Left lung (tissue), 10 donors: Measurements from ENCODE around the gene PAM16. TPM values are rescaled to one million over a fixed set of nuclear protein-coding genes. Genes with fewer than 3 reads are reported as not detected.

ENCODE experiments used
- ATAC-seq: fragments of 200-7000 bp; cut with Tn5 transposase; one replicate; pipeline ENCODE4 v1.9.1; 2020; ENCODE audit warnings: moderate library complexity
- DNase-seq, 4 donors: peaks; one replicate each; pipeline ENCODE4 v3.0.0-alpha.2; 2013 to 2020
- H3K27ac ChIP-seq, 2 donors: fragments of 200-600 bp; sonication (generic) in 1 of 2; one replicate each; pipeline versions ENCODE4 v1.5.0 to v1.8.0; 2020 to 2021
- H3K27me3 ChIP-seq, 2 donors: fragments of 200-600 bp; sonication (generic) in 1 of 2; one replicate each; pipeline versions ENCODE4 v1.5.0 to v1.8.0; 2020 to 2021
- H3K36me3 ChIP-seq, 2 donors: fragments of 200-600 bp; sonication (generic) in 1 of 2; one replicate each; pipeline versions ENCODE4 v1.5.0 to v1.8.0; 2020 to 2021
- H3K4me1 ChIP-seq, 2 donors: fragments of 200-600 bp; one replicate each; pipeline ENCODE4 v1.8.0; 2021
- H3K4me3 ChIP-seq, 2 donors: fragments of 200-600 bp; sonication (generic) in 1 of 2; one replicate each; pipeline versions ENCODE4 v1.5.0 to v1.8.0; 2020 to 2021; ENCODE audit warnings: mild to moderate bottlenecking in 1 of 2
- H3K9me3 ChIP-seq, 2 donors: fragments of 200-600 bp; sonication (generic) in 1 of 2; one replicate each; pipeline versions ENCODE4 v1.5.0 to v1.8.0; 2020 to 2021
- CTCF ChIP-seq, 2 donors: fragments of 200-600 bp; sonication (generic) in 1 of 2; IDR thresholded peaks; one replicate each; pipeline versions ENCODE4 v1.5.0 to v1.8.0; 2021; ENCODE audit warnings: antibody characterized with exemption in 2 of 2
- intact Hi-C, 2 donors: fragments of 100-400 bp; cut with DNase I; formaldehyde crosslinking; loops; one replicate each; pipeline versions ENCODE4 v1.11.2 to v1.14.2; 2022
- polyA plus RNA-seq, 6 donors: library from polyadenylated mRNA; unstranded; fragments of 120-200 nt; gene quantifications; one replicate each; pipeline ENCODE4 v1.2.1, GENCODE V29; 2013; ENCODE audit not compliant: insufficient read length in 6 of 6
- total RNA-seq, 2 donors: library from RNA; stranded (reverse); fragmentation: NEBNext Ultra II Directional; extraction: Animal tissue kit (Norgen Biotek cat#: 25700); gene quantifications; one replicate each; pipeline ENCODE4 v1.2.1, GENCODE V29; 2021
- donor health status: DM: no; HTN: yes; CAD: no.
- donor health status: DM: no; HTN: no; CAD: no.

The PAM16 gene
- total and polyA plus RNA-seq, 8 donors = 19.1 to 44.6 (median 29.8) TPM

GRCh38 chr16:4333308-4333638, 17.8 kb downstream of the PAM16 start:
- H3K27me3 ChIP-seq = peaks cover 0 to 4% of the 10 kb centered on the region in 2 donors
- no peak for TF ChIP-seq CTCF (IDR thresholded peaks at IDR 0.05)
- no peak overlapping the region for H3K4me3 ChIP-seq
- no peaks in the 10 kb centered on the region for H3K9me3 ChIP-seq
- H3K4me1 ChIP-seq = peaks cover 13 to 34% of the 10 kb centered on the region in 2 donors
- DNase-seq = no peak
- H3K36me3 ChIP-seq = peaks cover 0 to 60% of the 10 kb centered on the region in 2 donors
- intact Hi-C loops = loop anchor here in 1 of 2 donors (5.0 kb wide), 2 partner anchors 46 to 131 kb away; no protein-coding TSS in a partner anchor
- no peak overlapping the region for H3K27ac ChIP-seq
- no peak for ATAC-seq

GRCh38 chr16:4332623-4333307, 18.4 kb downstream of the PAM16 start:
- peaks cover 0 to 55% of the 10 kb centered on the region in 2 donors for H3K36me3 ChIP-seq
- peaks cover 0 to 9% of the 10 kb centered on the region in 2 donors for H3K27me3 ChIP-seq

GRCh38 chr16:4332083-4332482, 19.0 kb downstream of the PAM16 start:
- H3K9me3 ChIP-seq = no peaks in the 10 kb centered on the region
- H3K36me3 ChIP-seq = peaks cover 0 to 48% of the 10 kb centered on the region in 2 donors
- H3K4me3 ChIP-seq = no peak overlapping the region
- DNase-seq = no peak
- peaks cover 22 to 41% of the 10 kb centered on the region in 2 donors for H3K4me1 ChIP-seq
- TF ChIP-seq CTCF (IDR thresholded peaks at IDR 0.05) = no peak
- no peak for ATAC-seq
- no peak overlapping the region for H3K27ac ChIP-seq
- intact Hi-C loops = loop anchor here in 1 of 2 donors (5.0 kb wide), 2 partner anchors 45 to 130 kb away; no protein-coding TSS in a partner anchor
- H3K27me3 ChIP-seq = peaks cover 0 to 16% of the 10 kb centered on the region in 2 donors

More at GRCh38 chr16:4332623-4333307, 18.4 kb downstream of the PAM16 start:
- H3K4me1 ChIP-seq = peaks cover 18 to 34% of the 10 kb centered on the region in 2 donors
- DNase-seq = no peak
- intact Hi-C loops = loop anchor here in 1 of 2 donors (5.0 kb wide), 2 partner anchors 45 to 130 kb away; no protein-coding TSS in a partner anchor
- no peak overlapping the region for H3K27ac ChIP-seq
- no peak for TF ChIP-seq CTCF (IDR thresholded peaks at IDR 0.05)
- ATAC-seq = no peak
- no peak overlapping the region for H3K4me3 ChIP-seq
- H3K9me3 ChIP-seq = no peaks in the 10 kb centered on the region

- no peak overlapping the region for H3K4me3 ChIP-seq
- peaks cover 0 to 31% of the 10 kb centered on the region in 2 donors for H3K36me3 ChIP-seq
- peak; percentile 78 for ATAC-seq
- peak; percentile 87 to 97 for TF ChIP-seq CTCF (IDR thresholded peaks at IDR 0.05)
- peaks cover 0 to 19% of the 10 kb centered on the region in 2 donors for H3K27me3 ChIP-seq
- intact Hi-C loops = loop anchor here in 1 of 2 donors (5.0 kb wide), 2 partner anchors 43 to 128 kb away; no protein-coding TSS in a partner anchor
- H3K4me1 ChIP-seq = peaks cover 25 to 58% of the 10 kb centered on the region in 2 donors
- peak in 3 of 4 donors; percentile 81 to 96 (median 82) for DNase-seq
- H3K9me3 ChIP-seq = no peaks in the 10 kb centered on the region
- peak overlapping the region in 1 of 2 donors; percentile 35 for H3K27ac ChIP-seq
Measured at GRCh38 chr16:4330277-4330874, 20.7 kb downstream of the PAM16 start.
